ENCODE measurements around the gene TSC2.
A peak's percentile ranks its signal among the peaks of the same experiment; 100 is the strongest.
"Not testable (repeated sequence)": the region's sequence is repeated elsewhere in the genome, so short reads cannot be mapped to it uniquely, and the experiment has no call there.

Gene TSC2

GRCh38 chr16:2009791-2010510, 37.8 kb upstream of the TSC2 start, which contains the start of gene ZNF598:
ZNF598 (minus strand) TSS chr16:2009821.
- peak; percentile 96 for DNase-seq

GRCh38 chr16:2011726-2012125, 36.1 kb upstream of the TSC2 start:
- DNase-seq: not testable (repeated sequence)

DNA sequence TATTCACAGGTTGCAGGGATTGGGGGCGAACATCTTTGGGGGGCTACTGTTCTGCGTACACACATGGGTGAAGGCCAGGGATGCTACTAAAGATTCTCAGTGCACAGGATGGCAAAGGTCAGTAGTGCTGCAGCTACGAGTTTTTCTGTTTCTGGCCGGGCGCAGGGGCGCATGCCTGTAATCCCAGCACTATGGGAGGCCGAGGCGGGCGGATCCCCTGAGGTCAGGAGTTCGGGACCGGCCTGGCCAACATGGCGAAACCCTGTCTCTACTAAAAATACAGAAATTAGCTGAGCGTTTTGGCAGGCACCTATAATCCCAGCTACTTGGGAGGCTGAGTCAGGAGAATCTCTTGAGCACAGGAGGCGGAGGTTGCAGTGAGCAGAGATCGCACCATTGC, 34.3 kb upstream of the TSC2 start:
- DNase-seq: no peak

GRCh38 chr16:2015117-2015946, 32.5 kb upstream of the TSC2 start:
- DNase-seq: no peak

GRCh38 chr16:2015947-2016208, 31.9 kb upstream of the TSC2 start:
- no peak for DNase-seq

DNA sequence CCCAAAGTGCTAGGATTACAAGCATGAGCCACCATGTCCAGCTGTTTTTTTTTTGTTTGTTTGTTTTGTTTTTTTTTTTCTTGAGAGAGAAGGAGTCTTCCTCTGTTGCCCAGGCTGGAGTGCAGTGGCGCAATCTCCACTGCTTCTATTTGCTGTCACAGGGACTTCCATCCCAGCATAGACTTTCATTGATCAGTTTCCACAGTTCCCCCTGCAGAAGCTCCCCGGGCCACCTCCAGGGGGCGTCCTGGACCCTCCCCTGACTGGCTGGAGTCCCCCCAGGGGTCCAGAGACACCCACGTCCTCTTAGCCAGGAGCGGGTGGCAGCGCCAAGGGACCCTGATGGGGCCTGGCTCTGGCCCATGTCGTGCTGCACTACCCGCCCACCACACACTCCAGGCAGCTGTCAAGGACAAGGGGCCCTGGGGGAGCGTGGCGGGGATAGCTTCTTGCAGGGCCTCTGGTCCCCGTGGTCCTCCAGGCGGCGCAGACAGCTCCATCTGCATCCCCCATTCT, 31.3 kb upstream of the TSC2 start:
- DNase-seq: no peak

GRCh38 chr16:2019518-2019920, 28.3 kb upstream of the TSC2 start, which contains the start of gene NPW:
NPW (plus strand) TSS chr16:2019785.
- DNase-seq: peak; percentile 66

DNA sequence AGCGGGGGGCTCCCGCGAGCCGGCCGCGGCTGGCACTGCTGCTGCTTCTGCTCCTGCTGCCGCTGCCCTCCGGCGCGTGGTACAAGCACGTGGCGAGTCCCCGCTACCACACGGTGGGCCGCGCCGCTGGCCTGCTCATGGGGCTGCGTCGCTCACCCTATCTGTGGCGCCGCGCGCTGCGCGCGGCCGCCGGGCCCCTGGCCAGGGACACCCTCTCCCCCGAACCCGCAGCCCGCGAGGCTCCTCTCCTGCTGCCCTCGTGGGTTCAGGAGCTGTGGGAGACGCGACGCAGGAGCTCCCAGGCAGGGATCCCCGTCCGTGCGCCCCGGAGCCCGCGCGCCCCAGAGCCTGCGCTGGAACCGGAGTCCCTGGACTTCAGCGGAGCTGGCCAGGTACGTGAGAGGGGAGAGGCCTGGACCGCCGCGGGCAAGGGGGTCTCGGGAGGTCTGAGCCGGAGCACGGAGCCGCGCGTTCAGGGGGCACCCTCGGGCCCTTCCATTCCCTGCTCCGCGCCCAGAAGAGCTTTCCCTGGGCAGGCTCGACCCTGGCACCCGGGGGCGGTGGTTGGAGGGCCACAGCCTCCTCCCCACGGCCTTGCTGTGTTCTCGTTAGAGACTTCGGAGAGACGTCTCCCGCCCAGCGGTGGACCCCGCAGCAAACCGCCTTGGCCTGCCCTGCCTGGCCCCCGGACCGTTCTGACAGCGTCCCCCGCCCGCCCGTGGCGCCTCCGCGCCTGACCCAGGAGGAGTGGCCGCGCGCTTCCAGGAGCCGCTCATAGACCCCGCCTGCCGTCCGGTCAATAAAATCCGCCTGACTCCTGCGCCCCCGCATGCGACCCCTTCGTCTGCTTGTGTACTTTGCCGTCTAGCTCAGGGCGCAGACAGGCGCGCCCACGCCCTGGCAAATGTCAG, 27.6 kb upstream of the TSC2 start:
- DNase-seq: peak; percentile 54

- peak; percentile 53 for DNase-seq
Measured at GRCh38 chr16:2022723-2023091, 25.1 kb upstream of the TSC2 start.

DNA sequence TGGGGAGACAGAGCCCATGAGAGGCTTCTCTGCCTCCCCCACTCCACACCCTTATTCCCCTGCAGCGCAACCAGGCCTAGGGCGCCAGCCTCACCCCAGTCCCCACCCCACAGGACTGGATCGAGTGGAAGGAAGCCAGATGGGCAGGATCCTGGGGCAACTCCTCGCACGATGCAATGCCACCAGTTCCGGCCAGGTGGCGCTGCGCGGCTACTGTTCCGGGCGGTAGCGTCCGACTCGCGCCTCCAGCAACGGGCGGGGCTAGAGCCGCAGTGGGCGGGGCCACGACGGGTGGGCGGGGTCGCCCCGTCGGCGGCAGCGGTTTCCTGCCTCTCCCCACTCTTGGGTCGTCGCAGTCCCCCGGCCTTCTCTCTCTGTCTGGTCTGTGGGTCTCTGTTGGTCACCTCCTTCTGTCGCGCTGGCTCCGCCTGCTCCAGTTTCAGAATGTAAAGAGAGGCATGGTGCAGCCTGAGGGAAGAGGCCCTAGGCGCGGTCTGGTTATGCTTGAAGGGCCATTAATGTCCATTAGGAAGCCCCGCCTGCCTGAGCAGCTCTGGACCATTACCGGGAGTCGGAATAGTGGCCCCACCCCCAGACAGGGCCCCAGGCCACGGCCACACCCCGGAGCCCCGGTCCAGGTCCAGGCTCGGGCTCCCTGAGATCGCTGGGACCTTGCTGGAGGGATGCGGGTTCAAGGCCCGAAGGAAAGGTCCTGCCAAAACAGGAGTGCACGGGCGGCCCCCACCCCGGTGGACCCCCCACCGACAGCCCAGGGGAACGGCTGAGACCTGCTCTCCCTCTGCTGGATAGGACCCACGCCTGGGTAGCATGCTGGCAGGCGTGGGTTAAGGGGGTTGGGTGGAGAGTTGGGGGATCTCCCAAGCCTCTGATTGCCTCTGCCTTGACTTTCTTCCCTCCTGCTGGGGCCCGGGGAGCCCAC, 24.4 kb upstream of the TSC2 start:
- DNase-seq: peak; percentile 94

DNA sequence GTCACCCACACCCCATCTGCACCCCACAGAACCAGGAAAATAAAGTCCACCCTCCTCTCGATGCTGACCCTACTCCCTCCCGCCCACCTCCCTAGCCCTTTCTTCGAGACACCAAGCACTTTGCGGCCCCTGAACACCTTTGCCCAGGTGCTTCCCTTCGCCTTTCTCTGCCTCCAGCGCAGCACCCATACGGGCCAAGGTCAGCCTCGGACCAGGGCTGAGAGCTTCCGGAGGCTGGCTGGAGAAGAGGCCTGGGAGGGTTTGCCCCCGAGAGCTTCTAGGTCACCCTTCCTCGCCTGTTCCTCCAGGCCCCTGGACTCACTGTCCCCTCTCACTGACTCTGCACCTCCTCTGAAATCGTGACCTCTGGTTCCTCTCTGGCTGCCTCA, 23.8 kb upstream of the TSC2 start:
- DNase-seq: no peak

GRCh38 chr16:2025251-2025650, 22.5 kb upstream of the TSC2 start:
- DNase-seq: no peak

GRCh38 chr16:2025878-2026460, 21.8 kb upstream of the TSC2 start:
- no peak for DNase-seq

- DNase-seq: peak; percentile 61
Measured at GRCh38 chr16:2026461-2027023, 21.2 kb upstream of the TSC2 start, which contains the start of gene NHERF2. NHERF2 (plus strand) TSS chr16:2026902; CDS start chr16:2027006, 104 bp downstream.

- DNase-seq: peak; percentile 63
Measured at GRCh38 chr16:2027024-2028010, 20.5 kb upstream of the TSC2 start.

- DNase-seq: no peak
Measured at GRCh38 chr16:2028146-2028545, 19.6 kb upstream of the TSC2 start.

DNA sequence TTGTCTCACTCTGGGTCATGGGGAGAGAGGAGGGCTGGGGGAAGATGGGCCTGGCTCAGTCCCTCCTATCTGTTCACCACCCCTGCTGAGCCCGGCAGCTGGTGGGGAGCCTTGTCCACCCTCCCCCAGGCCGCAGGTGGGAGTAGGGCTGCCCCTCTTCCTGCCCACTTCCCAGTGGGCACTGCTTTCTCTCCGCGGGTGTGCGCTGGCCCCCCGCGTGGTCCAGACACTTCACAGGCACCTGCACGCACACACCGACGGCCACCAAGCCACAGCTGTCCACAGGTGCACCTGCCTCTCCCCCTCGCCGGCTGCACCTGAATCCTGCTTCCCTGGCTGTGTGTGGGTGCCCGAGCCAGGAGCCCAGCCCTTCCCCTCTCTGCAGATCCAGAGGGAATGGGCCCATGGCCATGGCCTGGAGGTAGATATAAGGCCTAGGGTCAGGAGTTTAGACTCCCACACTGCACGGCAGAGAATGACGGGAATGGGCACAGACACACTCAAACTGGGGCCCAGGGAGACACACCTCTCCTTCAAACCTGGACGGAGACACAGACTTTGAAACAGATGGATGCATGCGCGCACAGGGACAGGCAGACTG, 19.1 kb upstream of the TSC2 start:
- DNase-seq: no peak

DNA sequence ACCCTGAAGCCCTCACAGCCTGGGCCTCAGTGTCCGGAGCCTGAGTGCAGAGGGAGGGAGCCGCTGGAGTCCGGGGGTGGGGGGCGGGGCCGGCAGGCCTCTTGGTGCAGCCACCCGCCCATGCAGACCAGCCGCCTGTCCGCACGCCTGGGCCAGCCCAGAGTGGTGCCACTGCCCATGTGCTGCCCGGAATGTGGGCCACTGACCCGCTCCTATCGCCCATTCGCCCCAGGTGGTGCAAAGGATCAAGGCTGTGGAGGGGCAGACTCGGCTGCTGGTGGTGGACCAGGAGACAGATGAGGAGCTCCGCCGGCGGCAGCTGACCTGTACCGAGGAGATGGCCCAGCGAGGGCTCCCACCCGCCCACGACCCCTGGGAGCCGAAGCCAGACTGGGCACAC, 18.4 kb upstream of the TSC2 start:
- DNase-seq: no peak

DNA sequence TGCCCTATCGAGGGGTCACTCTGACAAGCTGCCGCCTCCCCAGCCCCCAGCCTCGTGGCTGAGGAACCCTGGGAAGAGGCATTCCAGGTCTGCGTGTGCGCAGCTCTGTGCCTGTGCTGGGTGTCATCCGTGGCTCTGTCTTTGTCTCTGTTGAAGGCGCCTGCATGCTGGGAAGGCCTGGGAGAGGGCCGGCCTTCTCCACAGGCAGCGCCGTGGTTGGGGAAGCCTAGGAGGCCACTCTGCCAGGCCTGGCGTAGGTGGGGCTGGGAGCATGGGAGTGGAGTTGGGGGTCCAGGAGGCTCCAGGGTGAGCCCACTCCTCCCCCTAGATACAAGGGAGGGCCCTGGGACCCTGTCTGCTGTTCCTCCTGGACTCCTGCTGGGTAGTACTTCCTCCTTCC, 17.7 kb upstream of the TSC2 start:
- DNase-seq: no peak
